ENCODE results near the gene LHPP. TPM values are rescaled to one million over a fixed set of nuclear protein-coding genes. Genes with fewer than 3 reads are reported as not detected.

Gene LHPP
- polyA plus RNA-seq, 2 of the 4 experiments (the other 2 are of a cell fraction) = 14.4 to 18.6 TPM

- Histone ChIP-seq H3K4me2 (no peak overlapping the region), H3K4me1 (0 out of 3 replicates have a peak, but pooled peaks cover 4% of the 10 kb centered on the region), H3K27ac (no peak overlapping the region), H3K9me3 (no peaks in the 10 kb centered on the region), H3K4me3 (no peak overlapping the region)
- 77% methylated on average over 1 of the region's 1 CpG for WGBS (ENCODE audit: missing lambda C conversion rate)
- FAIRE-seq (no peak), DNase-seq (ENCODE audit: low read depth in 1 of 2, low spot score in 1 of 2) (no peak), ATAC-seq (no peak)
- ChIA-PET POLR2A (interaction anchor here (0.6 kb wide), 1 partner anchor 19 kb away, joined by 7 read pairs; no protein-coding TSS in a partner anchor), CTCF (interaction anchor here (1.7 kb wide), 1 partner anchor 465 kb away, joined by 5 read pairs; no protein-coding TSS in a partner anchor)
- TF ChIP-seq SREBF2 (IDR thresholded peaks at IDR 0.05) (no peak), CEBPB (IDR thresholded peaks at IDR 0.05) (no peak), ESRRA (IDR thresholded peaks at IDR 0.05; ENCODE audit: borderline replicate concordance, low read length) (no peak), FOSB (CRISPR knock-in tag; IDR thresholded peaks at IDR 0.05) (no peak), RAD21 (conservative IDR thresholded peaks at IDR 0.05 in 1 of 2, IDR thresholded peaks at IDR 0.05 in 1 of 2) (no peak), HOXB5 (CRISPR knock-in tag; IDR thresholded peaks at IDR 0.05) (no peak), ATOH8 (CRISPR knock-in tag; IDR thresholded peaks at IDR 0.05; ENCODE audit: low read depth) (no peak), RARB (CRISPR knock-in tag; IDR thresholded peaks at IDR 0.05) (no peak), POLR2AphosphoS2 (conservative IDR thresholded peaks at IDR 0.05; ENCODE audit: low read length) (no peak), MYC (IDR thresholded peaks at IDR 0.05; ENCODE audit: borderline replicate concordance, low read length) (no peak), HEYL (CRISPR knock-in tag; IDR thresholded peaks at IDR 0.05) (no peak)
- TF ChIP-seq, protein P1, sequence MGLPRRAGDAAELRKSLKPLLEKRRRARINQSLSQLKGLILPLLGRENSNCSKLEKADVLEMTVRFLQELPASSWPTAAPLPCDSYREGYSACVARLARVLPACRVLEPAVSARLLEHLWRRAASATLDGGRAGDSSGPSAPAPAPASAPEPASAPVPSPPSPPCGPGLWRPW (IDR thresholded peaks at IDR 0.05) = no peak
- TF ChIP-seq, protein P2, sequence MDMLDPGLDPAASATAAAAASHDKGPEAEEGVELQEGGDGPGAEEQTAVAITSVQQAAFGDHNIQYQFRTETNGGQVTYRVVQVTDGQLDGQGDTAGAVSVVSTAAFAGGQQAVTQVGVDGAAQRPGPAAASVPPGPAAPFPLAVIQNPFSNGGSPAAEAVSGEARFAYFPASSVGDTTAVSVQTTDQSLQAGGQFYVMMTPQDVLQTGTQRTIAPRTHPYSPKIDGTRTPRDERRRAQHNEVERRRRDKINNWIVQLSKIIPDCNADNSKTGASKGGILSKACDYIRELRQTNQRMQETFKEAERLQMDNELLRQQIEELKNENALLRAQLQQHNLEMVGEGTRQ (IDR thresholded peaks at IDR 0.05) = no peak
- TF ChIP-seq, protein P3, sequence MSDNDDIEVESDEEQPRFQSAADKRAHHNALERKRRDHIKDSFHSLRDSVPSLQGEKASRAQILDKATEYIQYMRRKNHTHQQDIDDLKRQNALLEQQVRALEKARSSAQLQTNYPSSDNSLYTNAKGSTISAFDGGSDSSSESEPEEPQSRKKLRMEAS (IDR thresholded peaks at IDR 0.05) = no peak
Measured at GRCh38 chr10:124459395-124459794, 2.2 kb upstream of the LHPP start.

DNA sequence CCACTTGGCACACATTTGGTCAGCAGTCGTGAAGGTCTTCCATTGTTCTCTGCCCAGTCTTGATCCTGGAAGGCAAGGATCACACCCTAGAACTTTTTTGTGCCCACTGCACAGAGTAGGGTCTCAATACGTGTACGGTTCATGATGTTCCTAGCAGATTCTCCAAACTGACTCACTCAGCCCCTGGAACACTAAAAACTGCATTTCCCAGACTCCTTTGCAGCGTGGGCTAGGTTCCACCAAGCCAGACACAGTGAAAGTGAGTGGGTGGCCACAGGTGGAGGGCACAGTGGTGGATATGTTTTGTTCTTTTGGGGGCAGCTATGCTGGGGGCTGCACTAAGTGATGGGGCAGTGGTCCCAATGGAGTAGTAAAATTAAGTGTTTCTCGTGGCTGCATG is 1.5 kb upstream of the LHPP start:
- FAIRE-seq (no peak), ATAC-seq (no peak), DNase-seq (ENCODE audit: low read depth in 1 of 2, low spot score in 1 of 2) (no peak)
- ChIA-PET POLR2A (no interaction called here), CTCF (interaction anchor here (1.1 to 2.1 kb wide), 5 partner anchors 9 to 466 kb away, joined by 3 to 6 read pairs (median 5); no protein-coding TSS in a partner anchor)
- Histone ChIP-seq H3K9me3 (no peaks in the 10 kb centered on the region), H3K27ac (no peak overlapping the region), H3K4me1 (peaks cover 5% of the 10 kb centered on the region; the same call in 1 of the 3 replicates), H3K4me2 (no peak overlapping the region), H3K4me3 (no peak overlapping the region)
- TF ChIP-seq MYC (IDR thresholded peaks at IDR 0.05; ENCODE audit: borderline replicate concordance, low read length) (no peak), HMGXB4 (CRISPR knock-in tag; IDR thresholded peaks at IDR 0.05; ENCODE audit: borderline replicate concordance) (no peak), TP53 (CRISPR knock-in tag; IDR thresholded peaks at IDR 0.05) (no peak), RFX5 (IDR thresholded peaks at IDR 0.05) (no peak), FOSL2 (IDR thresholded peaks at IDR 0.05) (no peak), FOSL2 (CRISPR knock-in tag; IDR thresholded peaks at IDR 0.05) (no peak), NPAS2 (CRISPR knock-in tag; IDR thresholded peaks at IDR 0.05; ENCODE audit: borderline replicate concordance) (no peak), CBX2 (IDR thresholded peaks at IDR 0.05; ENCODE audit: borderline replicate concordance, low read depth) (no peak), JUNB (IDR thresholded peaks at IDR 0.05) (no peak), ZFP36 (IDR thresholded peaks at IDR 0.05; ENCODE audit: borderline replicate concordance, partially characterized antibody) (no peak), ESRRA (IDR thresholded peaks at IDR 0.05; ENCODE audit: borderline replicate concordance, low read length) (no peak)
- 75% methylated on average over 2 of the region's 5 CpGs for WGBS (ENCODE audit: missing lambda C conversion rate)
